Epithelial cell of esophagus (primary cell): ENCODE results near the gene PDE1A.

Experiments used
- DNase-seq: peaks from one replicate; pipeline ENCODE4 v3.0.0; 2010; ENCODE audit warnings: low read depth
- H3K4me3 ChIP-seq: 2 replicates; pipeline ENCODE4 v1.5.1; 2011; ENCODE audit warnings: mild to moderate bottlenecking, low read length, control low read depth
- TF ChIP-seq, protein P1 (sequence below): IDR thresholded peaks from 2 replicates; pipeline ENCODE4 v1.5.1; 2011; ENCODE audit warnings: low read depth, mild to moderate bottlenecking, low read length, control low read depth, inconsistent platforms; ENCODE audit not compliant: insufficient read depth; ENCODE audit errors: missing control alignments

The PDE1A gene

GRCh38 chr2:182432051-182432450, 5.2 kb upstream of the PDE1A start:
- DNase-seq, result no peak
- TF ChIP-seq, protein P1, sequence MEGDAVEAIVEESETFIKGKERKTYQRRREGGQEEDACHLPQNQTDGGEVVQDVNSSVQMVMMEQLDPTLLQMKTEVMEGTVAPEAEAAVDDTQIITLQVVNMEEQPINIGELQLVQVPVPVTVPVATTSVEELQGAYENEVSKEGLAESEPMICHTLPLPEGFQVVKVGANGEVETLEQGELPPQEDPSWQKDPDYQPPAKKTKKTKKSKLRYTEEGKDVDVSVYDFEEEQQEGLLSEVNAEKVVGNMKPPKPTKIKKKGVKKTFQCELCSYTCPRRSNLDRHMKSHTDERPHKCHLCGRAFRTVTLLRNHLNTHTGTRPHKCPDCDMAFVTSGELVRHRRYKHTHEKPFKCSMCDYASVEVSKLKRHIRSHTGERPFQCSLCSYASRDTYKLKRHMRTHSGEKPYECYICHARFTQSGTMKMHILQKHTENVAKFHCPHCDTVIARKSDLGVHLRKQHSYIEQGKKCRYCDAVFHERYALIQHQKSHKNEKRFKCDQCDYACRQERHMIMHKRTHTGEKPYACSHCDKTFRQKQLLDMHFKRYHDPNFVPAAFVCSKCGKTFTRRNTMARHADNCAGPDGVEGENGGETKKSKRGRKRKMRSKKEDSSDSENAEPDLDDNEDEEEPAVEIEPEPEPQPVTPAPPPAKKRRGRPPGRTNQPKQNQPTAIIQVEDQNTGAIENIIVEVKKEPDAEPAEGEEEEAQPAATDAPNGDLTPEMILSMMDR, result no peak
- H3K4me3 ChIP-seq, result no peak overlapping the region

GRCh38 chr2:182428476-182428875, 1.6 kb upstream of the PDE1A start:
- no peak for DNase-seq
- TF ChIP-seq, protein P1, result no peak
- H3K4me3 ChIP-seq, result no peak overlapping the region

- TF ChIP-seq, protein P1, result no peak
- no peak for DNase-seq
- no peak overlapping the region for H3K4me3 ChIP-seq
Measured at GRCh38 chr2:182426082-182426917, 536 bp downstream of the PDE1A start.

DNA sequence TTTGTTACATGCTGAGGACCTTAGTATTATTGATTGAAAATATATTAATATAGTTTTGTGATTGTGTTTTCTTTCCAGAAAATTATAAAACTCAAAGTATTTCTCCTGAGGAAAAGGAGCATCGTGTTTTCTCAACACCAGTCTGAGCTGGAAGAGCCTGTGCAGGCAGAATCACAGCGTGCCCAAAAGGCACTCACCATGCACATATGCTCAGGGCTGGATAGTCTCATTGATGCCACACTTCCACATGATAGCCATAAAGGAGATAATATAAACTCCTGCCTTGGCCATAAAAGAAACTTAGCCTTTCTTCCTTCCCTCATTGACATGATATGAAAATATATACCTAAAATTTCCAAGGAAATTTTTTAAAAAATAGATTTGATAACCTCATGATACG, 4.0 kb downstream of the PDE1A start:
- no peak overlapping the region for H3K4me3 ChIP-seq
- TF ChIP-seq, protein P1, result no peak
- DNase-seq, result no peak

DNA sequence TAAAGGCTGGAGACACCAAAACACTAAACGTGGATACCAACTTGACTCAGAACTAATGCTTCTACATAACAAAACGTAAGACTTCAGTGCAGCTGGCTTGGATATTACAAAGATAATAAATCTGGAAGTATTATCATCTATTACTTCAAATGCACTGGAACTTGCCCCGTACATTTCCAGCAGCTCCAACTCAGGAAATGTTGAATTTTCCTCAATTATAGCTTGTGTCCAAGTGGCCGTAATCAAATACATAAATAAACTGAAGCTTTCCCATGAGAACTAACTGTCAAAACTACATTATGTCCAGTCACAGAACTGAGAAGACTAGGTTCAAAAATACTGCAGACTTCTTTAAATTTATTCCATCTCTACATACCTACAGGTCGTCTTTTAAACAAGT, 6.2 kb downstream of the PDE1A start:
- no peak overlapping the region for H3K4me3 ChIP-seq
- no peak for DNase-seq
- TF ChIP-seq, protein P1, result no peak

DNA sequence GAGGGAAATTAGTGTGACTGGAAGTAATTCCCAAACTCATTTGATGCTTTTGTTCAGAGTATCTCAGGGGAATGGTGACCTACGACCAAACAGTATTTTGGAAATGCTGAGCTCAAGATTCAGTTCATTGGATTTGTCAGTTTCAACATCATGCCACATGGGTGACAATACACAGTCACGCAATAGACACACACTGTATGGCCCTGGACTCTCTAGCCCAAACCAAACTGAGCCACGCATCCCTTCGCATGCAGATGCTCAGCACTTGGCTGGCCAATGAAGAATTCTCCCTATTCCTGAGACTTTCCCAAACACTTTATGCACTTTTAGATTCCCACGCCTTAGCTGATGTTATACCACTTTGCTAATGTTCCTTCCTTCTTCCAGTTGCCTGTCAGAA, 10.0 kb downstream of the PDE1A start:
- H3K4me3 ChIP-seq, result no peak overlapping the region
- TF ChIP-seq, protein P1, result no peak
- DNase-seq, result no peak

DNA sequence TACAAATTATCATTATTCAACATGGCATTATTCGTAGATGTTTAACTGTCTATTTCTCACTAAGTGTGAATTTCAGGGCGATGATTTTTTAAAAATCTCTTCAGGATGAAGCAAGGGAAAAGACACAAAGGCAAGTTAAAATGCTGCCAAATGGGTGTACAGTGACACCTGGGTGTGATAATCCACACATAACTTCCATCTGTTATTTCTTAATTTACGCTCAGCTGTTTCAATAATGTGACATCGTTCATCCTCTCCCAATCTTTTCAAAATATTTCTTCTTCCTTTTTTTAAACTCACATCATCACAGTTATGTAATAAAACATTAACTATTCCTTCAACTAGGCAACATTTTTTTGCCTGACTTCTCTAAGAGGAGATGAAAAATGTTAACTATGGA, 10.6 kb downstream of the PDE1A start:
- DNase-seq, result no peak

More for the DNA sequence above, 10.6 kb downstream of the PDE1A start:
- H3K4me3 ChIP-seq, result no peak overlapping the region
- TF ChIP-seq, protein P1, result no peak
